KMS-11 (cell line): ENCODE data around the gene TBXAS1.

Experiments
- H2AFZ ChIP-seq: fragments of 200-600 bp; sonication (generic); 2 replicates; pipeline ENCODE4 v1.6.1; 2016; ENCODE audit warnings: antibody characterized with exemption, mixed run types, low read depth
- H3K27ac ChIP-seq: fragments of 200-600 bp; sonication (generic); 2 replicates; pipeline ENCODE4 v1.6.1; 2016; ENCODE audit warnings: mild to moderate bottlenecking, mixed run types
- H3K27me3 ChIP-seq: fragments of 200-600 bp; sonication (generic); 2 replicates; pipeline ENCODE4 v1.6.1; 2017; ENCODE audit warnings: mild to moderate bottlenecking, low read depth, mixed run types, moderate library complexity; ENCODE audit not compliant: insufficient read depth
- H3K36me3 ChIP-seq: fragments of 200-600 bp; sonication (generic); 2 replicates; pipeline ENCODE4 v1.6.1; 2017; ENCODE audit warnings: mild to moderate bottlenecking, mixed run types; ENCODE audit not compliant: insufficient read depth
- H3K4me1 ChIP-seq: fragments of 200-600 bp; sonication (generic); 2 replicates; pipeline ENCODE4 v1.6.1; 2016; ENCODE audit warnings: mild to moderate bottlenecking, low read depth, mixed run types; ENCODE audit not compliant: poor library complexity, severe bottlenecking
- H3K4me2 ChIP-seq: fragments of 200-600 bp; sonication (generic); 2 replicates; pipeline ENCODE4 v1.7.0; 2016; ENCODE audit warnings: mild to moderate bottlenecking, mixed run types
- H3K4me3 ChIP-seq: fragments of 200-600 bp; sonication (generic); IDR thresholded peaks from 2 replicates; pipeline ENCODE4 v1.6.1; 2017; ENCODE audit warnings: low read depth, low read length, mixed read lengths; ENCODE audit not compliant: insufficient read depth
- H3K79me2 ChIP-seq: fragments of 200-600 bp; sonication (generic); 2 replicates; pipeline ENCODE4 v1.6.1; 2016; ENCODE audit warnings: low read depth, mixed run types; ENCODE audit not compliant: insufficient read depth
- H3K9ac ChIP-seq: fragments of 200-600 bp; sonication (generic); 2 replicates; pipeline ENCODE4 v1.6.1; 2016; ENCODE audit warnings: mild to moderate bottlenecking, mixed run types
- H4K20me1 ChIP-seq: fragments of 200-600 bp; sonication (generic); 2 replicates; pipeline ENCODE4 v1.6.1; 2016; ENCODE audit warnings: mild to moderate bottlenecking, mixed run types; ENCODE audit not compliant: insufficient read depth
- TF ChIP-seq, protein P1 (sequence below): fragments of 200-600 bp; sonication (generic); conservative IDR thresholded peaks from 2 replicates; pipeline ENCODE4 v1.6.1; 2017; ENCODE audit warnings: low read depth, mild to moderate bottlenecking, antibody characterized with exemption, low read length, moderate library complexity, mixed read lengths

Gene TBXAS1

DNA sequence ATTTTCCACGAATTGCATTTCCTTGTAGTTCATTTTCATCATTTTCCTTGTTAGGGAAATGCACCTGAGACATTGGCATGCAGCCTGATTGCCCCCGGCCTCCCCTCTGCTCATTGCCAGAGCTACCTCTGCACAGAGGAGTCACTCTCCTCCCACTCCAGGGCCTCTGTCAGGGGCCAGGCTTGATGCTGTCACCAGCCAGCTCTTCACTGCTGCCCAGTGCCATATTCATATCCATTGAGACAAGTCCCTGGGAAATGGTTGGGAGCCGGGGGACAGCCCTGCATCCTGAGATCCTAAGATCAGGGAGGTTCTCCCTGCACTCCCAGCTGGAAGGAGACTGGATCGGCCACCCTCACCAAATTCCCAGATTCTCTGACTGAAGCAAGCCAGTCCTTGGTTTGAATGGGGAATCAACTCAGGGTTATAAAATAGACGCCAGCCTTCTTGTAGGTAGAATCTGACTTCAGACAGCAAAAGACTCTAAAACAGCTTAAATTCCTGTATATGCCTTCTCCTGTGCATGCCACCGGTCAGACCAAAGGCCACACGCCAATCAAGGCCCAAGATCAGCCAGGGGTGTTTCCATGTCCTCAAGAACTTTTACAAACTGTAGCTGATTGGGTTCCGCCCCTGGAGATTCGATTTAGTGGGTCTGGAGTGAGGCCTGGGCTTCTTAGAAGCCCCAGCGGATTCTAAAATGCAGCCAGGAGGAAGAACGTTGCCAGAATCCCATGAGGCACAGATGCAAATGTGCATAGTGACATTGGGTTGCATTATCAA lies 147.2 kb downstream of the TBXAS1 start:
- Histone ChIP-seq H3K27me3 (no peaks in the 10 kb centered on the region), H3K9ac (no peak overlapping the region), H3K4me1 (no peaks in the 10 kb centered on the region), H2AFZ (no peak overlapping the region), H3K36me3 (no peaks in the 10 kb centered on the region), H4K20me1 (no peaks in the 10 kb centered on the region), H3K4me3 (no peak overlapping the region), H3K4me2 (no peak overlapping the region), H3K27ac (no peak overlapping the region), H3K79me2 (no peaks in the 10 kb centered on the region)
- TF ChIP-seq, protein P1, sequence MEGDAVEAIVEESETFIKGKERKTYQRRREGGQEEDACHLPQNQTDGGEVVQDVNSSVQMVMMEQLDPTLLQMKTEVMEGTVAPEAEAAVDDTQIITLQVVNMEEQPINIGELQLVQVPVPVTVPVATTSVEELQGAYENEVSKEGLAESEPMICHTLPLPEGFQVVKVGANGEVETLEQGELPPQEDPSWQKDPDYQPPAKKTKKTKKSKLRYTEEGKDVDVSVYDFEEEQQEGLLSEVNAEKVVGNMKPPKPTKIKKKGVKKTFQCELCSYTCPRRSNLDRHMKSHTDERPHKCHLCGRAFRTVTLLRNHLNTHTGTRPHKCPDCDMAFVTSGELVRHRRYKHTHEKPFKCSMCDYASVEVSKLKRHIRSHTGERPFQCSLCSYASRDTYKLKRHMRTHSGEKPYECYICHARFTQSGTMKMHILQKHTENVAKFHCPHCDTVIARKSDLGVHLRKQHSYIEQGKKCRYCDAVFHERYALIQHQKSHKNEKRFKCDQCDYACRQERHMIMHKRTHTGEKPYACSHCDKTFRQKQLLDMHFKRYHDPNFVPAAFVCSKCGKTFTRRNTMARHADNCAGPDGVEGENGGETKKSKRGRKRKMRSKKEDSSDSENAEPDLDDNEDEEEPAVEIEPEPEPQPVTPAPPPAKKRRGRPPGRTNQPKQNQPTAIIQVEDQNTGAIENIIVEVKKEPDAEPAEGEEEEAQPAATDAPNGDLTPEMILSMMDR: no peak

DNA sequence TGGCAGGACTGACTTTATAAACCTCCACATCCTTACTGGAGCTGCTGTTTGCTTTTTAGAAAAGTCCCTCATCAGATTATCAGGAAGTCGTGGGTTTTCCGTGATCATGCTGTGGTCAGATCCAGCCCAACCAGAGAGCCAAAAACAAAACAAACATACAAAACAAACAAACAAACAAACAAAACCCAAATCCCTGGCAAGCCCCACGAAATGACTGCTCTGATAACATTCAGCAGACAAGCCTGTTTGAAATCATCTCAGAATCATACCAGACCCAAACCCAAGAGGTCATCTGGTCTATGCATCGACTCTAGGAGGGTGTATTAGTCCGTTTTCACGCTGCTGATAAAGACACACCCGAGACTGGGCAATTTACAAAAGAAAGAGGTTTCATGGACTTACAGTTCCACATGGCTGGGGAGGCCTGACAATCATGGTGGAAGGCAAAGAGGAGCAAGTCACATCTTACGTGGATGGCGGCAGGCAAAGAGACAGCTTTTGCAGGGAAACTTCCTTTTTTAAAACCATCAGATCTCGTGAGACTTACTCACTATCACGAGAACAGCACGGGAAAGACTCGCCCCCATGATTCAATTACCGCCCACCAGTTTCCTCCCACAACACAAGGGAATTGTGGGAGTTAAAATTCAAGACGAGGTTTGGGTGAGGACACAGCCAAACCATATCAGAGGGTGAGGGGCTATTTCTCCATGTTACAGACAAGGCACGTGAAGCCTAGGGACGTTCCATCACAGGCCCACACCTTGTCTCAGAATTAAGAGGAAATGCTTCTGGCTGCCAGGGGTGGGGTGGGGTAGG lies 148.0 kb downstream of the TBXAS1 start:
- no peak overlapping the region; the same call in 1 of the 2 replicates for H2AFZ ChIP-seq
- H3K27ac ChIP-seq: no peak overlapping the region
- no peaks in the 10 kb centered on the region for H3K79me2 ChIP-seq
- H4K20me1 ChIP-seq: no peaks in the 10 kb centered on the region
- no peaks in the 10 kb centered on the region for H3K27me3 ChIP-seq
- TF ChIP-seq, protein P1: no peak
- H3K4me2 ChIP-seq: no peak overlapping the region
- no peaks in the 10 kb centered on the region for H3K4me1 ChIP-seq
- H3K9ac ChIP-seq: no peak overlapping the region
- H3K36me3 ChIP-seq: no peaks in the 10 kb centered on the region
- no peak overlapping the region for H3K4me3 ChIP-seq

DNA sequence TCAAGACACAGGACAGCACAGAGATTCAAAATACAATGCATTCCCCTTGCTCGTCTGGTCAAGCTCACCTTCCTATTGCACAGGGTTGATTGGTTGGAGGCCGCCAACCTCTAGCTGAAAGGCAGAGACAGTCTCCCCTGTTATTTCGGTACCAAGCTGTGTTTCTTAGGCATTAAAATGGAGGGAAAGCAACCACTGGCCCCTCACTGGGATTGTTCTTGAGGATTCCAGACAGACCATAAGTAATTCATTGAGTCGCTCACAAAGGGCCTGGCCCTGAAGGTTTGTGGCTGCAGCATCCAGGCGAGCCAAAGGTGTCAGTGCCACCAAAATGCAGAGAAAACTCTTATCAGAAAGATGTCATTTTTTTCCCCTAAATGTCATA lies 152.4 kb downstream of the TBXAS1 start:
- H3K4me1 ChIP-seq: no peaks in the 10 kb centered on the region
- no peaks in the 10 kb centered on the region for H3K36me3 ChIP-seq
- TF ChIP-seq, protein P1: no peak
- no peak overlapping the region for H3K9ac ChIP-seq
- H3K27ac ChIP-seq: no peak overlapping the region
- no peak overlapping the region for H3K4me3 ChIP-seq
- no peak overlapping the region for H3K4me2 ChIP-seq
- no peaks in the 10 kb centered on the region for H3K79me2 ChIP-seq
- H3K27me3 ChIP-seq: no peaks in the 10 kb centered on the region
- H4K20me1 ChIP-seq: no peaks in the 10 kb centered on the region
- no peak overlapping the region for H2AFZ ChIP-seq

DNA sequence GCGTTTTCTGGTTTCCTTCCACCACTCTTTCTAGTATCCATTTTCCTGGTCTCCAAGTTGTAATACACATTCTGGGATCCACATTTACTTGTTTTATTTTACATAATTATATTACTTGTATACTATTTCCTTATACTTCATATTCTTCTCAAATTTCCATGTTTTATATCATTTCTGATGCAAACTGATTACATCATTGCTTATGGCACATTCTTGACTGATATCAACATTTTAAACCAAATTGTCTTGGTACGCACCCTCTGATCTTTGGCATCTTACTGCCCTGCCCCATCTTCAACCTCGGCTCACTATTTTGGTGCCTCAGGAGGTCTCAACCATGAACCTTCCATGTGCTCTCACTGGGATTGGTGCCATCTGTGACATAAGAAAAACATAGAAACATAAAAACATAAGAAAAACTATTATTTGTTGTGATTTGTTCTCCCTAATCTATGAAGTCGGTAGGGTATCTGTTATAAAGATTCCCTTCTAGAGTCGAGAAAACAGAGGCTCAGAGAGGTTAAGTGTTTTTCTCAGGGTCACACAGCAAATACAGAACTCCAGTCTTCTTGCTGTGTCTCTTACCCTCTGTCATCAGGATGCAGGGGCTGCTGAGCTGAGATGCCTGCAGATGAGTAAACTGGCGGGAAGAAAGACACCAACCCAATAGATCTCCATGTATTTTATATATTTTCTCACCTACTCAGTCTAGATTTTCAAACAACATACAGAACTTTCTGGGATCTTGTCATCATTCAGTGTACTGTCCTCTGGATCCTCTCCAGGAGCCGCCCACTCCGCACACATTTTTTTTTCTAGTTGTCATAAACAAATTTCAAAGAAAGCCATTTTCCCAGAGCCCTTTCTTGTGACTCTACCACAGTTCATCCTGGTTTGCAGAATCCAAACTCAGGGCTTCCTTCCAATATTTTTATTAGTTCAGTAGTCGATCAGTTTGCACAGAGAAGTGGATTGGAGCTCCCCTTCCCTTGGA lies 154.2 kb downstream of the TBXAS1 start:
- Histone ChIP-seq H3K9ac (no peak overlapping the region), H3K4me3 (no peak overlapping the region), H3K27ac (no peak overlapping the region), H4K20me1 (no peaks in the 10 kb centered on the region), H3K4me1 (no peaks in the 10 kb centered on the region), H2AFZ (no peak overlapping the region), H3K27me3 (no peaks in the 10 kb centered on the region), H3K4me2 (no peak overlapping the region), H3K79me2 (no peaks in the 10 kb centered on the region), H3K36me3 (no peaks in the 10 kb centered on the region)
- TF ChIP-seq, protein P1: no peak
